WTC11 (cell line): ENCODE data around the gene FPR2. TPM values are rescaled to one million over a fixed set of nuclear protein-coding genes. Genes with fewer than 3 reads are reported as not detected.

ENCODE experiments used
- ATAC-seq: fragments of 200-7000 bp; cut with Tn5 transposase; 2 replicates; pipeline ENCODE4 v1.10.0; 2021; ENCODE audit warnings: mild to moderate bottlenecking, moderate library complexity
- CTCF ChIA-PET: fragments of 300-600 bp; sonication (Branson Sonifier 250); formaldehyde crosslinking; loops from one replicate; lab custom pipeline; 2021; ENCODE audit warnings: antibody characterized with exemption; lab: Charles Lee
- POLR2A ChIA-PET: fragments of 350-600 bp; sonication (Branson Sonifier 250); formaldehyde crosslinking; loops from one replicate; lab custom pipeline; 2021; ENCODE audit warnings: antibody characterized with exemption; lab: Charles Lee
- DNase-seq: peaks from one replicate; pipeline ENCODE4 v3.0.0; 2021; ENCODE audit warnings: low spot score
- H3K27ac Mint-ChIP-seq: 2 replicates; pipeline ENCODE4 v1.8.0; 2021; ENCODE audit warnings: mixed read lengths
- H3K27me3 Mint-ChIP-seq: 2 replicates; pipeline ENCODE4 v1.8.0; 2021; ENCODE audit warnings: low read depth, mild to moderate bottlenecking, moderate library complexity, mixed read lengths
- H3K36me3 Mint-ChIP-seq: 2 replicates; pipeline ENCODE4 v1.8.0; 2021; ENCODE audit warnings: mixed read lengths
- H3K4me1 Mint-ChIP-seq: 2 replicates; pipeline ENCODE4 v1.8.0; 2022; ENCODE audit warnings: mixed read lengths
- H3K4me3 Mint-ChIP-seq: 2 replicates; pipeline ENCODE4 v1.8.0; 2021; ENCODE audit warnings: mild to moderate bottlenecking, moderate library complexity, mixed read lengths
- H3K9me3 Mint-ChIP-seq: 2 replicates; pipeline ENCODE4 v1.8.0; 2021; ENCODE audit warnings: mixed read lengths
- ELF4 ChIP-seq: sonication (generic); formaldehyde crosslinking; IDR thresholded peaks from 2 replicates; pipeline ENCODE4 v1.8.1; 2022; ENCODE audit warnings: low read depth, mild to moderate bottlenecking, moderate library complexity, missing genetic modification reagents
- EMX1 ChIP-seq: fragments of 250-450 bp; sonication (Bioruptor Pico); IDR thresholded peaks from 2 replicates; pipeline ENCODE4 v1.8.0; 2021; ENCODE audit warnings: mild to moderate bottlenecking
- ESRRA ChIP-seq: sonication (generic); formaldehyde crosslinking; IDR thresholded peaks from 2 replicates; pipeline ENCODE4 v1.8.1; 2022; ENCODE audit warnings: mild to moderate bottlenecking, missing genetic modification reagents, borderline replicate concordance
- GRHL2 ChIP-seq: fragments of 250-450 bp; sonication (Bioruptor Pico); IDR thresholded peaks from 2 replicates; pipeline ENCODE4 v1.8.0; 2022; ENCODE audit warnings: mild to moderate bottlenecking, moderate library complexity; ENCODE audit not compliant: insufficient replicate concordance, severe bottlenecking
- GTF2I ChIP-seq: fragments of 250-450 bp; sonication (Bioruptor Pico); conservative IDR thresholded peaks from 2 replicates; pipeline ENCODE4 v1.4.0; 2021; ENCODE audit warnings: mild to moderate bottlenecking
- HMGA2 ChIP-seq: fragments of 250-450 bp; sonication (Bioruptor Pico); IDR thresholded peaks from 2 replicates; pipeline ENCODE4 v1.4.0; 2021; ENCODE audit warnings: mild to moderate bottlenecking, moderate library complexity
- IRF2 ChIP-seq: sonication (generic); formaldehyde crosslinking; IDR thresholded peaks from 2 replicates; pipeline ENCODE4 v1.8.0; 2022; ENCODE audit warnings: low read depth, missing genetic modification reagents, borderline replicate concordance
- KAT7 ChIP-seq: sonication (generic); formaldehyde crosslinking; IDR thresholded peaks from 2 replicates; pipeline ENCODE4 v1.8.1; 2023; ENCODE audit warnings: missing genetic modification reagents, mild to moderate bottlenecking, borderline replicate concordance
- MLX ChIP-seq: sonication (generic); formaldehyde crosslinking; IDR thresholded peaks from 2 replicates; pipeline ENCODE4 v1.8.1; 2023; ENCODE audit warnings: mild to moderate bottlenecking, missing genetic modification reagents, moderate library complexity
- MXD4 ChIP-seq: fragments of 250-450 bp; sonication (Bioruptor Pico); IDR thresholded peaks from 2 replicates; pipeline ENCODE4 v1.8.0; 2021; ENCODE audit warnings: mild to moderate bottlenecking, moderate library complexity, borderline replicate concordance
- MYBL2 ChIP-seq: sonication (generic); formaldehyde crosslinking; IDR thresholded peaks from 2 replicates; pipeline ENCODE4 v1.8.1; 2023; ENCODE audit warnings: mild to moderate bottlenecking, moderate library complexity, missing genetic modification reagents
- NR1H2 ChIP-seq: sonication (generic); formaldehyde crosslinking; IDR thresholded peaks from 2 replicates; pipeline ENCODE4 v1.9.0; 2021; ENCODE audit warnings: mild to moderate bottlenecking, moderate library complexity, missing genetic modification reagents
- PREB ChIP-seq: sonication (generic); formaldehyde crosslinking; IDR thresholded peaks from 2 replicates; pipeline ENCODE4 v1.8.1; 2022; ENCODE audit warnings: mild to moderate bottlenecking, missing genetic modification reagents, moderate library complexity, borderline replicate concordance
- ZBTB21 ChIP-seq: sonication (generic); formaldehyde crosslinking; IDR thresholded peaks from 2 replicates; pipeline ENCODE4 v1.8.1; 2023; ENCODE audit warnings: mild to moderate bottlenecking, missing genetic modification reagents, borderline replicate concordance
- ZMAT4 ChIP-seq: fragments of 250-450 bp; sonication (Bioruptor Pico); IDR thresholded peaks from 2 replicates; pipeline ENCODE4 v1.9.0; 2021; ENCODE audit warnings: mild to moderate bottlenecking
- ZNF219 ChIP-seq: sonication (generic); formaldehyde crosslinking; IDR thresholded peaks from 2 replicates; pipeline ENCODE4 v1.8.0; 2023; ENCODE audit warnings: missing genetic modification reagents, mild to moderate bottlenecking, borderline replicate concordance
- ZNF317 ChIP-seq: sonication (generic); formaldehyde crosslinking; IDR thresholded peaks from 2 replicates; pipeline ENCODE4 v1.8.1; 2023; ENCODE audit warnings: low read depth, mild to moderate bottlenecking, moderate library complexity, missing genetic modification reagents, borderline replicate concordance
- ZNF416 ChIP-seq: fragments of 250-450 bp; sonication (Bioruptor Pico); IDR thresholded peaks from 2 replicates; pipeline ENCODE4 v1.9.0; 2021; ENCODE audit warnings: mild to moderate bottlenecking, inconsistent platforms
- total RNA-seq: library from RNA; stranded (reverse); gene quantifications from 3 replicates; pipeline ENCODE4 v1.2.3, GENCODE V29; 2021
- TF ChIP-seq, protein P1 (sequence below): sonication (generic); formaldehyde crosslinking; IDR thresholded peaks from 2 replicates; pipeline ENCODE4 v1.8.1; 2023; ENCODE audit warnings: mild to moderate bottlenecking, missing genetic modification reagents
- TF ChIP-seq, protein P2 (sequence below): fragments of 250-450 bp; sonication (Bioruptor Pico); IDR thresholded peaks from 2 replicates; pipeline ENCODE4 v1.8.0; 2021; ENCODE audit warnings: mild to moderate bottlenecking
- TF ChIP-seq, protein P3 (sequence below): sonication (generic); formaldehyde crosslinking; conservative IDR thresholded peaks from 2 replicates; pipeline ENCODE4 v1.8.1; 2022; ENCODE audit warnings: mild to moderate bottlenecking, missing genetic modification reagents
- TF ChIP-seq, protein P4 (sequence below): sonication (generic); formaldehyde crosslinking; conservative IDR thresholded peaks from 2 replicates; pipeline ENCODE4 v1.8.1; 2023; ENCODE audit warnings: mild to moderate bottlenecking, low read depth, missing genetic modification reagents, moderate library complexity
- TF ChIP-seq, protein P5 (sequence below): sonication (generic); formaldehyde crosslinking; IDR thresholded peaks from 2 replicates; pipeline ENCODE4 v1.8.0; 2022; ENCODE audit warnings: missing genetic modification reagents

The FPR2 gene
- total RNA-seq, 1 experiment from 2014 or later: 0.31 TPM

- TF ChIP-seq, protein P1, sequence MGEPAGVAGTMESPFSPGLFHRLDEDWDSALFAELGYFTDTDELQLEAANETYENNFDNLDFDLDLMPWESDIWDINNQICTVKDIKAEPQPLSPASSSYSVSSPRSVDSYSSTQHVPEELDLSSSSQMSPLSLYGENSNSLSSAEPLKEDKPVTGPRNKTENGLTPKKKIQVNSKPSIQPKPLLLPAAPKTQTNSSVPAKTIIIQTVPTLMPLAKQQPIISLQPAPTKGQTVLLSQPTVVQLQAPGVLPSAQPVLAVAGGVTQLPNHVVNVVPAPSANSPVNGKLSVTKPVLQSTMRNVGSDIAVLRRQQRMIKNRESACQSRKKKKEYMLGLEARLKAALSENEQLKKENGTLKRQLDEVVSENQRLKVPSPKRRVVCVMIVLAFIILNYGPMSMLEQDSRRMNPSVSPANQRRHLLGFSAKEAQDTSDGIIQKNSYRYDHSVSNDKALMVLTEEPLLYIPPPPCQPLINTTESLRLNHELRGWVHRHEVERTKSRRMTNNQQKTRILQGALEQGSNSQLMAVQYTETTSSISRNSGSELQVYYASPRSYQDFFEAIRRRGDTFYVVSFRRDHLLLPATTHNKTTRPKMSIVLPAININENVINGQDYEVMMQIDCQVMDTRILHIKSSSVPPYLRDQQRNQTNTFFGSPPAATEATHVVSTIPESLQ (CRISPR knock-in tag): no peak
- TF ChIP-seq ESRRA (CRISPR knock-in tag) (no peak), ZNF219 (no peak), MXD4 (CRISPR knock-in tag) (no peak), MYBL2 (CRISPR knock-in tag) (no peak)
Observed at GRCh38 chr19:51721905-51722304, 39.1 kb upstream of the FPR2 start (continued).

DNA sequence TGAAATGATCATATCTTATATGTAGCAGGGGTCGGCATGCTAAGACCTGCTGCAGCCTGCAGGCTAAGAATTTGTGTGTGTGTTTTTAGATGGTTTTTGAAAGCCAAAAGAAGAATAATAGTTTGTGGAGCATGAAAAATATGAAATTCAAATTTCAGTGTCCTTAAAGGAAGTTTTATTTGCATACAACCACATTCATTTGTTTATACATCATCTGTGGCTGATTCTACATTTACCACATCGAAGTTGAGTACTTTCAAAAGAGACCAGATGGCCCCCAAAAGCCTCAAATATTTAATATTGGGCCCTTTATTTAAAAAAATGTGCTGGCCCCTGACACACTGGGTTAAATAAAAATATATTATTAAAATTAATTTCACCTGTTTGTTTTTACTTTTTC lies 38.5 kb upstream of the FPR2 start:
- CTCF ChIA-PET: interaction anchor here (1.0 kb wide), 1 partner anchor 10 kb away, joined by 3 read pairs; no protein-coding TSS in a partner anchor
- Mint-ChIP-seq H3K4me3 (no peak overlapping the region), H3K9me3 (no peaks in the 10 kb centered on the region), H3K4me1 (peaks cover 27% of the 10 kb centered on the region), H3K36me3 (no peaks in the 10 kb centered on the region), H3K27ac (no peak overlapping the region), H3K27me3 (peaks cover 55% of the 10 kb centered on the region)
- POLR2A ChIA-PET: no interaction called here
- no peak for DNase-seq
- no peak for ATAC-seq
- TF ChIP-seq ZNF317 (CRISPR knock-in tag) (no peak), KAT7 (CRISPR knock-in tag) (no peak), HMGA2 (no peak), EMX1 (no peak), ZNF416 (CRISPR knock-in tag) (no peak), NR1H2 (CRISPR knock-in tag) (no peak), PREB (no peak), GTF2I (no peak), ELF4 (no peak), GRHL2 (no peak), MLX (CRISPR knock-in tag) (no peak), ZBTB21 (CRISPR knock-in tag) (no peak), IRF2 (CRISPR knock-in tag) (no peak), ZMAT4 (CRISPR knock-in tag) (no peak)
- TF ChIP-seq, protein P2, sequence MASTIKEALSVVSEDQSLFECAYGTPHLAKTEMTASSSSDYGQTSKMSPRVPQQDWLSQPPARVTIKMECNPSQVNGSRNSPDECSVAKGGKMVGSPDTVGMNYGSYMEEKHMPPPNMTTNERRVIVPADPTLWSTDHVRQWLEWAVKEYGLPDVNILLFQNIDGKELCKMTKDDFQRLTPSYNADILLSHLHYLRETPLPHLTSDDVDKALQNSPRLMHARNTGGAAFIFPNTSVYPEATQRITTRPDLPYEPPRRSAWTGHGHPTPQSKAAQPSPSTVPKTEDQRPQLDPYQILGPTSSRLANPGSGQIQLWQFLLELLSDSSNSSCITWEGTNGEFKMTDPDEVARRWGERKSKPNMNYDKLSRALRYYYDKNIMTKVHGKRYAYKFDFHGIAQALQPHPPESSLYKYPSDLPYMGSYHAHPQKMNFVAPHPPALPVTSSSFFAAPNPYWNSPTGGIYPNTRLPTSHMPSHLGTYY (CRISPR knock-in tag): no peak
- TF ChIP-seq, protein P3, sequence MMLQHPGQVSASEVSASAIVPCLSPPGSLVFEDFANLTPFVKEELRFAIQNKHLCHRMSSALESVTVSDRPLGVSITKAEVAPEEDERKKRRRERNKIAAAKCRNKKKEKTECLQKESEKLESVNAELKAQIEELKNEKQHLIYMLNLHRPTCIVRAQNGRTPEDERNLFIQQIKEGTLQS (CRISPR knock-in tag): no peak
- TF ChIP-seq, protein P4, sequence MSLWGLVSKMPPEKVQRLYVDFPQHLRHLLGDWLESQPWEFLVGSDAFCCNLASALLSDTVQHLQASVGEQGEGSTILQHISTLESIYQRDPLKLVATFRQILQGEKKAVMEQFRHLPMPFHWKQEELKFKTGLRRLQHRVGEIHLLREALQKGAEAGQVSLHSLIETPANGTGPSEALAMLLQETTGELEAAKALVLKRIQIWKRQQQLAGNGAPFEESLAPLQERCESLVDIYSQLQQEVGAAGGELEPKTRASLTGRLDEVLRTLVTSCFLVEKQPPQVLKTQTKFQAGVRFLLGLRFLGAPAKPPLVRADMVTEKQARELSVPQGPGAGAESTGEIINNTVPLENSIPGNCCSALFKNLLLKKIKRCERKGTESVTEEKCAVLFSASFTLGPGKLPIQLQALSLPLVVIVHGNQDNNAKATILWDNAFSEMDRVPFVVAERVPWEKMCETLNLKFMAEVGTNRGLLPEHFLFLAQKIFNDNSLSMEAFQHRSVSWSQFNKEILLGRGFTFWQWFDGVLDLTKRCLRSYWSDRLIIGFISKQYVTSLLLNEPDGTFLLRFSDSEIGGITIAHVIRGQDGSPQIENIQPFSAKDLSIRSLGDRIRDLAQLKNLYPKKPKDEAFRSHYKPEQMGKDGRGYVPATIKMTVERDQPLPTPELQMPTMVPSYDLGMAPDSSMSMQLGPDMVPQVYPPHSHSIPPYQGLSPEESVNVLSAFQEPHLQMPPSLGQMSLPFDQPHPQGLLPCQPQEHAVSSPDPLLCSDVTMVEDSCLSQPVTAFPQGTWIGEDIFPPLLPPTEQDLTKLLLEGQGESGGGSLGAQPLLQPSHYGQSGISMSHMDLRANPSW (CRISPR knock-in tag): no peak
- TF ChIP-seq, protein P5, sequence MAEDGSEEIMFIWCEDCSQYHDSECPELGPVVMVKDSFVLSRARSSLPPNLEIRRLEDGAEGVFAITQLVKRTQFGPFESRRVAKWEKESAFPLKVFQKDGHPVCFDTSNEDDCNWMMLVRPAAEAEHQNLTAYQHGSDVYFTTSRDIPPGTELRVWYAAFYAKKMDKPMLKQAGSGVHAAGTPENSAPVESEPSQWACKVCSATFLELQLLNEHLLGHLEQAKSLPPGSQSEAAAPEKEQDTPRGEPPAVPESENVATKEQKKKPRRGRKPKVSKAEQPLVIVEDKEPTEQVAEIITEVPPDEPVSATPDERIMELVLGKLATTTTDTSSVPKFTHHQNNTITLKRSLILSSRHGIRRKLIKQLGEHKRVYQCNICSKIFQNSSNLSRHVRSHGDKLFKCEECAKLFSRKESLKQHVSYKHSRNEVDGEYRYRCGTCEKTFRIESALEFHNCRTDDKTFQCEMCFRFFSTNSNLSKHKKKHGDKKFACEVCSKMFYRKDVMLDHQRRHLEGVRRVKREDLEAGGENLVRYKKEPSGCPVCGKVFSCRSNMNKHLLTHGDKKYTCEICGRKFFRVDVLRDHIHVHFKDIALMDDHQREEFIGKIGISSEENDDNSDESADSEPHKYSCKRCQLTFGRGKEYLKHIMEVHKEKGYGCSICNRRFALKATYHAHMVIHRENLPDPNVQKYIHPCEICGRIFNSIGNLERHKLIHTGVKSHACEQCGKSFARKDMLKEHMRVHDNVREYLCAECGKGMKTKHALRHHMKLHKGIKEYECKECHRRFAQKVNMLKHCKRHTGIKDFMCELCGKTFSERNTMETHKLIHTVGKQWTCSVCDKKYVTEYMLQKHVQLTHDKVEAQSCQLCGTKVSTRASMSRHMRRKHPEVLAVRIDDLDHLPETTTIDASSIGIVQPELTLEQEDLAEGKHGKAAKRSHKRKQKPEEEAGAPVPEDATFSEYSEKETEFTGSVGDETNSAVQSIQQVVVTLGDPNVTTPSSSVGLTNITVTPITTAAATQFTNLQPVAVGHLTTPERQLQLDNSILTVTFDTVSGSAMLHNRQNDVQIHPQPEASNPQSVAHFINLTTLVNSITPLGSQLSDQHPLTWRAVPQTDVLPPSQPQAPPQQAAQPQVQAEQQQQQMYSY (CRISPR knock-in tag): no peak
